Activated T-helper 1 cell treated with anti-CD3 and anti-CD28 coated beads, Interleukin-12 subunit alpha, Interleukin-12 subunit beta, Interleukin-2, Interleukin-4 antibody, amounts not matched to agents 30 ng/mL and 10 ng/mL and 1 ng/mL, durations not matched to agents 14 hours and 24 hours and 36 hours (primary cell): ENCODE results near the gene FUBP1. TPM values are rescaled to one million over a fixed set of nuclear protein-coding genes. Genes with fewer than 3 reads are reported as not detected.
"Not testable (repeated sequence)": the region's sequence is repeated elsewhere in the genome, so short reads cannot be mapped to it uniquely, and the experiment has no call there.

Experiments
- DNase-seq: peaks from one replicate; pipeline ENCODE4 v3.0.0; 2021; ENCODE audit warnings: low spot score
- H3K27ac Mint-ChIP-seq: one replicate; pipeline ENCODE4 v1.8.0; 2021; ENCODE audit warnings: mild to moderate bottlenecking, mixed read lengths
- H3K27me3 Mint-ChIP-seq: one replicate; pipeline ENCODE4 v1.8.0; 2022; ENCODE audit warnings: mild to moderate bottlenecking, moderate library complexity, mixed read lengths; ENCODE audit not compliant: insufficient read depth
- H3K36me3 Mint-ChIP-seq: one replicate; pipeline ENCODE4 v1.8.0; 2021; ENCODE audit warnings: low read depth, mixed read lengths
- H3K4me1 Mint-ChIP-seq: one replicate; pipeline ENCODE4 v1.8.0; 2021; ENCODE audit warnings: low read depth, mixed read lengths
- H3K4me3 Mint-ChIP-seq: one replicate; pipeline ENCODE4 v1.8.0; 2021; ENCODE audit warnings: mild to moderate bottlenecking, moderate library complexity, mixed read lengths
- H3K9me3 Mint-ChIP-seq: one replicate; pipeline ENCODE4 v1.8.0; 2021; ENCODE audit warnings: mixed read lengths
- intact Hi-C: fragments of 100-400 bp; cut with micrococcal nuclease; formaldehyde crosslinking; loops from one replicate; pipeline ENCODE4 v1.15.1; 2024
- total RNA-seq: library from RNA; stranded (reverse); gene quantifications from 2 replicates; pipeline ENCODE4 v1.2.3, GENCODE V29; 2022

The FUBP1 gene
- total RNA-seq, 1 donor from 2014 or later = 278 TPM

DNA sequence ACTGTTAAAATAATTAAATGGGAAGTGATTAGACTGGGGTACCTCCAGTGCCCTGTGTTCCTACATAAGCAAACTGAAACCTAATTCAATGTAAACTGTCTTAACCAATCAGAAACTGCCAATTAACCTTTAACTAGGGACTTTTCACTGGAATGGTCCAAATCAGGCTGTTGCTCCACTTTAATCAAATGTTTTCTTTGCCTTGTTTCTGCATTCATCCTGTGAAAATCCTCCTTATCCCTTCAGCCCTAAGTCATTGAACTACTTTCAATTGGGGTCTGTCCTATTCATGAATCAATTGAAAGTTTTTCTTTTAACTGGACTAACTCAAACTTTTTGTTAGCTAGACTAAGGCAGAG, 5.1 kb upstream of the FUBP1 start:
- no peaks in the 10 kb centered on the region for H3K9me3 Mint-ChIP-seq
- H3K4me3 Mint-ChIP-seq = no peak overlapping the region
- DNase-seq = no peak
- intact Hi-C loops = no loop called here
- no peaks in the 10 kb centered on the region for H3K27me3 Mint-ChIP-seq
- peaks cover 22% of the 10 kb centered on the region for H3K36me3 Mint-ChIP-seq
- H3K4me1 Mint-ChIP-seq = peaks cover 52% of the 10 kb centered on the region
- H3K27ac Mint-ChIP-seq = no peak overlapping the region

DNA sequence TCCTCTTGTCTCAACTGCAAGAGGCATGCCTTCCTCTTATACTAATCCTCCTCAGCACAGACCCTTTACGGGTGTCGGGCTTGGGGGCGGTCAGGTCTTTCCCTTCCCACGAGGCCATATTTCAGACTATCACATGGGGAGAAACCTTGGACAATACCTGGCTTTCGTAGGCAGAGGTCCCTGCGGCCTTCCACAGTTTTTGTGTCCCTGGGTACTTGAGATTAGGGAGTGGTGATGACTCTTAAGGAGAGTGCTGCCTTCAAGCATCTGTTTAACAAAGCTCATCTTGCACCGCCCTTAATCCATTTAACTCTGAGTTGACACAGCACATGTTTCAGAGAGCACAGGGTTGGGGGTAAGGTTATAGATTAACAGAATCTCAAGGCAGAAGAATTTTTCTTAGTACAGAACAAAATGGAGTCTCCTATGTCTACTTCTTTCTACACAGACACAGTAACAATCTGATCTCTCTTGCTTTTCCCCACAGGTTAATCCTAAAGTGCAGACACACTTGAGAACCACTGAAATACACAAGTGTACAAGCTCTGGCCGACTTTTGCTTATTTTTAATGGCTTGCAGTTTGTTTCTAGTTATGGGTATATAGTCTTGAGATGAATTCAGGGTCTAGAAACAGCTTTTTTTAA, 4.6 kb upstream of the FUBP1 start:
- H3K27ac Mint-ChIP-seq, H3K27me3 Mint-ChIP-seq, DNase-seq, H3K9me3 Mint-ChIP-seq, intact Hi-C loops, H3K4me3 Mint-ChIP-seq: not testable (repeated sequence)
- peaks cover 48% of the 10 kb centered on the region for H3K4me1 Mint-ChIP-seq
- H3K36me3 Mint-ChIP-seq = peaks cover 20% of the 10 kb centered on the region

DNA sequence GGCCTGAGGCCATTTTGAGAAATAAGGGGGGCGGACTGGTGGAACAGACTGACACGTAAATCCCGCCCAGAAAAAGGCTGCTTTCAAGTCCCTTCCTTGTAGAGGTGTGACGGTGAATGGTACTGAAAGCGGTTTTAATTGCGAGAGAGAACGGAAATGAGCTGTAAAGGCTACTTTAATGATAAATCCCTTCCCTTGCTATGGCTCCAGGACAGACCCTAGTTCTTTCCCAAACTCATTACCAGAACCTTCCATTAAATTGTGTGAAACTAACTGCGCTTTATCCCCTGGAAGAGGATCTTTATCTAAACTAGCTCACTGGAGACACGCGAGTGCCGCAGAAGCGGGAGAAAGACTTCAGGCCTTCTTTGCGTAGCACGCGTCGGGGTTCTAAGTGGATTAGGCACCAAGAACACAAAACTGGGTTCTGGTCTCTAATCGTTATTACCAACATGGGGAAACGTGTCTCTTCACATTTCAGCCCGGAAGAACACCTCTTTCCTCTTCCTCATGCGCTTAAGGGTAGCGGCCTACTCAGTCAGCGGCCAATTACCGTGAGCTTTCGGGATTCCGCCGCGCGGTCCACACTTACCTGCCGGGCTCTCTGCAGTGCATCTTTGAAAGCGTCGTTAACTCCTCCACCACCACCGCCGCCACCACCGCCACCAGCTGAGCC, 441 bp downstream of the FUBP1 start:
- Mint-ChIP-seq H3K27me3 (no peaks in the 10 kb centered on the region), H3K4me1 (peaks cover 45% of the 10 kb centered on the region), H3K4me3 (no peak overlapping the region), H3K27ac (no peak overlapping the region), H3K36me3 (peaks cover 27% of the 10 kb centered on the region), H3K9me3 (no peaks in the 10 kb centered on the region)
- DNase-seq = peak; percentile 78
- intact Hi-C loops = loop anchor here (2.0 to 10.0 kb wide), 3 partner anchors 52 to 1714 kb away; partner anchors contain the start of gene IFI44L

DNA sequence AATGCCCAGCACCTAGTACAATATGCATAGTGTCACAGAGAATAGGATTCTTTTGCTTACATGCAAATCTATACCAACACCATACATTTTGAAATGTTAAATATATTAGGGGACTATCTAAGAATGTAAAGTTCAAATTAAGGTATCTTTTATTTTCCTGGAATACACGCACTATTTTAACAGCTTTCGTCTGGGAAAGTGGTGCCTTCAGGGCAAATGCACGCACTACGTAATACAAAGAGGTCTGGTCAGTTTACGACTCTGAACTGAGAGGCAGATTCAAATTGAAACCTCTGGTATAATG, 931 bp downstream of the FUBP1 start:
- Mint-ChIP-seq H3K4me3 (no peak overlapping the region), H3K27me3 (no peaks in the 10 kb centered on the region), H3K27ac (no peak overlapping the region), H3K9me3 (no peaks in the 10 kb centered on the region), H3K36me3 (peaks cover 28% of the 10 kb centered on the region), H3K4me1 (peaks cover 45% of the 10 kb centered on the region)
- intact Hi-C loops = loop anchor here (2.0 to 10.0 kb wide), 3 partner anchors 51 to 1713 kb away; partner anchors contain the start of gene IFI44L
- DNase-seq = no peak

DNA sequence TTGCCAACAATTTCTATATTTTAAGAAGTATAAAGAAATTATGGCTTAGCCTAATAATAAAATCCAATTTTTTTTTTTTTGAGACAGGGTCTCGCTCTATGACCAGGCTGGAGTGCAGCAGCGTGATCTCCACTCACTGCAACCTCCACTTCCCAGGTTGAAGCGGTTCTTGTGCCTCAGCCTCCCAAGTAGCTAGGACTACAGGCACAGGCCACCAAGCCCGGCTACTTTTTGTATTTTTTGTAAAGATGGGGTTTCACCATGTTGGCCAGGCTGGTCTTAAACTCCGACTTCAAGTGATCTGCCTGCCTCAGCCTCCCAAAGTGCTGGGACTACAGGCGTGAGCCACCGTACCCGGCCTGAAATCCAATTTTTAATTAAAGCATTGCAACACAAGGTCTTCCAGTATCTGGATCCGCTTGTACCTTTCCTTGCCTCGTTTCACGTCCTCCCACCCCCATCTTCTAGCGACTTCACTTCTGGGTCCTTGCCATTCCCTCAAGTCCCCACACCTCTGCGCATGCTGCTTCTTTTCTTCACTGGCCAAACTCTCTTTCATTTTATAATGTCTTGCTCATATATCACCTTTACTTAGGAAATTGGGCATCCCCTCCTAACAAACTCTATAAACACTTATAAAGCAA, 2.3 kb downstream of the FUBP1 start:
- Mint-ChIP-seq H3K4me3 (no peak overlapping the region), H3K27ac (peak overlapping the region; percentile 89), H3K4me1 (peaks cover 49% of the 10 kb centered on the region), H3K36me3 (peaks cover 30% of the 10 kb centered on the region), H3K27me3 (no peaks in the 10 kb centered on the region), H3K9me3 (no peaks in the 10 kb centered on the region)
- no peak for DNase-seq
- intact Hi-C loops = loop anchor here (5.0 to 10.0 kb wide), 2 partner anchors 646 to 1712 kb away; partner anchors contain the start of gene IFI44L

DNA sequence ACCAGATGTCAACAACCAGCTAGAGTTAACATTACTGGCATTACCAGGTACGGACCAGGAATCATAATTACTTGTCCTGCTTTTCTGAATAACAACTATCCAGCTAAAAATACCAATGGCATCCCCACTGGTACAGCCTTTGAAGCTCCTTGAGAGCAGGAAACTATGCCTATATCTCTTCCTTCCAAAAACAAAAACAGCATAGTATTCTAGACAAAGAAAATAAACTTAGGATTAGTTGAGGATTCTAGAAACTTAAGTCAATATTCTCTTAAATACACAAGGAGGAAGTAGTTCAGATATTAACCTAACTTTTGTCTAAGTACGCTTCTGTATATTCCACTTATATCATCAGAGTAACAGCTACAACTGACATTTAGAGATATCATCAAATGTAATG, 3.0 kb downstream of the FUBP1 start:
- H3K4me1 Mint-ChIP-seq = peaks cover 48% of the 10 kb centered on the region
- peaks cover 29% of the 10 kb centered on the region for H3K36me3 Mint-ChIP-seq
- H3K27ac Mint-ChIP-seq = peak overlapping the region; percentile 66
- H3K9me3 Mint-ChIP-seq = no peaks in the 10 kb centered on the region
- intact Hi-C loops = loop anchor here (1.0 to 10.0 kb wide), 4 partner anchors 9 to 1711 kb away; partner anchors contain the start of gene IFI44L
- no peaks in the 10 kb centered on the region for H3K27me3 Mint-ChIP-seq
- DNase-seq = no peak
- no peak overlapping the region for H3K4me3 Mint-ChIP-seq

DNA sequence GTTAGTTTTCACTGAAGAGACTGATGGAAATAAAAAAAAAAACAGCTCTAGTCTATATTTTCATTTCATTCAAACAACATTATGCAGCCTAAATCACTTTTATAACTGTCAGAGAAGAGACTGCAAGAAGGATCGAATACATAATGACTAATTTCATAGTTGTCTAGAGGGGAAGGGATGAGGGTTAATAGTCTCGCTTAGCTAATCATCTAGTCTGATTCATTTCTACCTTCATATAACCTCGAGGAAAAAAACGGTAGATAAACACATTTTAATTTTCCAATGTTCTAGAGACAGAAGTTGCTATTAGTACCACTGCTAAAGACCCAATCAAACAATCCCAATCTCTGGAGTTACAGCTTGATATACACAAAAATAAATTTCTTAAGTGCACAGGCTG, 3.5 kb downstream of the FUBP1 start:
- intact Hi-C loops = loop anchor here (1.0 to 10.0 kb wide), 4 partner anchors 8 to 1711 kb away; partner anchors contain the start of gene IFI44L
- Mint-ChIP-seq H3K27ac (peak overlapping the region; percentile 66), H3K9me3 (no peaks in the 10 kb centered on the region), H3K36me3 (peaks cover 27% of the 10 kb centered on the region), H3K4me3 (no peak overlapping the region), H3K4me1 (peaks cover 43% of the 10 kb centered on the region), H3K27me3 (no peaks in the 10 kb centered on the region)
- no peak for DNase-seq

DNA sequence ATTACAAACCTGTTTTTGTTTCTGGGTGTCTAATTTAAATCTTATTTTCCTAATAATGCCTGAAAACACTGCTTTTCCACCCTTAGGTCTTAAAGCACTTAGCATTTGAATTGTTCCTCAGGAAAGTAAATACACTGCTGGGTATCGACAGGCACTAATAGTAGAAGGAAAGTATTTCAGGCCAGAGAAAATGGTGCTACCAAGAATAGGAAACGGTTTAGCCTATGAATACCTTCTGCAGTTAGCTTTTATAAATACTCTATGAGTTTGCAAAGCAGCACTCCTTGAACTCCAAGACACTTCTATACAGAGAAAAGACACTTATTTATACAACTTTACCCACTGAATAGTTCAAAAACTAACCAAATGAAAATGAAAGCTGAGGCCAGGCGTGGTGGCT, 6.8 kb downstream of the FUBP1 start:
- Mint-ChIP-seq H3K27me3 (no peaks in the 10 kb centered on the region), H3K36me3 (peaks cover 44% of the 10 kb centered on the region), H3K9me3 (no peaks in the 10 kb centered on the region), H3K4me3 (no peak overlapping the region), H3K4me1 (peaks cover 46% of the 10 kb centered on the region), H3K27ac (no peak overlapping the region)
- intact Hi-C loops = loop anchor here (10.0 kb wide), 1 partner anchor 1707 kb away; no protein-coding TSS in a partner anchor
- no peak for DNase-seq

DNA sequence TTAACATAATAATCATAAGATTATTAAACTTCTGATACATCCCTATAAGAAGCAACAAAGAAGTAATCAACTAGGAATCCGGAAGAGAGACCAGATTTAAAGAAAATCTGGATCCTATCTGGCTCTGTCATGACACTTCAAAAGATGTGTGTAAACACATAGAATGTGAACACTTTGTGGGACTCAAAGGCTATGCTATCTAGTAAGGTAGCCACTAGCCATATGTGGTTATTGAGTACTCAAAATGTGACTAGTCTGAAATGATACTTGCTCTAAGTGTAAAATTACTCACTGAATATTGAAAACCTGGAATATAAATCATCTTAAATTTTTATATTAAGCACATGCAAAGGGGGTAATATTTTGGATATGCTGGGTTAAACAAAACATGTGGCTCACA, 8.7 kb downstream of the FUBP1 start:
- DNase-seq = no peak
- Mint-ChIP-seq H3K9me3 (no peaks in the 10 kb centered on the region), H3K4me3 (no peak overlapping the region), H3K27me3 (no peaks in the 10 kb centered on the region), H3K27ac (no peak overlapping the region), H3K4me1 (peaks cover 36% of the 10 kb centered on the region), H3K36me3 (peaks cover 40% of the 10 kb centered on the region)
- intact Hi-C loops = loop anchor here (10.0 kb wide), 1 partner anchor 1705 kb away; no protein-coding TSS in a partner anchor

GRCh38 chr1:77966291-77966690, 12.6 kb downstream of the FUBP1 start:
- no peaks in the 10 kb centered on the region for H3K9me3 Mint-ChIP-seq
- DNase-seq = no peak
- H3K4me3 Mint-ChIP-seq = no peak overlapping the region
- peaks cover 24% of the 10 kb centered on the region for H3K4me1 Mint-ChIP-seq
- intact Hi-C loops = no loop called here
- H3K27me3 Mint-ChIP-seq = no peaks in the 10 kb centered on the region
- peaks cover 57% of the 10 kb centered on the region for H3K36me3 Mint-ChIP-seq
- H3K27ac Mint-ChIP-seq = peak overlapping the region; percentile 33

DNA sequence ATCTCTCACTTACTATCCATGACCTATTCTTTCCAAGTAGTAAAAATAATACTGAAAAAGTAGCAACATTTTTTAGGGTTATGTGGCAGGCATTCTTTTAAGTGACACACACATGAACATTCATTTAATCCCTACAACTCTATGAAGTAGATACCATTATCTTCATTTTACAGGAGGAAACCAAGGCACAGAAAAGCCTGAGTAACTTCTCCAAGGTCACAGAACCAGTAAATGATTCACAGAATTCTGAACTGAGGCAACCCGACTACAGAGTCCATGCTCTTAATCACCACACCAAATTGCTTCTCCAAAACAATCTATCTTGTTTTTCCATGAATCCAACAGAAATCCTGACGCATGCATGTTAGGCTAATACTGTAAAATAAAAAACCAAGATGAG, 17.5 kb downstream of the FUBP1 start:
- peaks cover 63% of the 10 kb centered on the region for H3K36me3 Mint-ChIP-seq
- peak overlapping the region; percentile 18 for H3K27ac Mint-ChIP-seq
- H3K9me3 Mint-ChIP-seq = no peaks in the 10 kb centered on the region
- peaks cover 17% of the 10 kb centered on the region for H3K4me1 Mint-ChIP-seq
- H3K4me3 Mint-ChIP-seq = no peak overlapping the region
- no peaks in the 10 kb centered on the region for H3K27me3 Mint-ChIP-seq
- intact Hi-C loops = loop anchor here (1.0 kb wide), 1 partner anchor 14 kb away; no protein-coding TSS in a partner anchor
- DNase-seq = no peak

- Mint-ChIP-seq H3K27ac (peak overlapping the region; percentile 2), H3K4me1 (peaks cover 16% of the 10 kb centered on the region), H3K36me3 (peaks cover 59% of the 10 kb centered on the region), H3K9me3 (no peaks in the 10 kb centered on the region), H3K27me3 (no peaks in the 10 kb centered on the region), H3K4me3 (no peak overlapping the region)
- intact Hi-C loops = loop anchor here (10.0 kb wide), 1 partner anchor 234 kb away; no protein-coding TSS in a partner anchor
- no peak for DNase-seq
Measured at GRCh38 chr1:77958850-77959249, 20.0 kb downstream of the FUBP1 start.

GRCh38 chr1:77958391-77958790, 20.5 kb downstream of the FUBP1 start:
- H3K4me3 Mint-ChIP-seq = no peak overlapping the region
- H3K36me3 Mint-ChIP-seq = peaks cover 58% of the 10 kb centered on the region
- no peaks in the 10 kb centered on the region for H3K9me3 Mint-ChIP-seq
- H3K4me1 Mint-ChIP-seq = peaks cover 16% of the 10 kb centered on the region
- intact Hi-C loops = loop anchor here (10.0 kb wide), 1 partner anchor 234 kb away; no protein-coding TSS in a partner anchor
- H3K27me3 Mint-ChIP-seq = no peaks in the 10 kb centered on the region
- DNase-seq = no peak
- H3K27ac Mint-ChIP-seq = peak overlapping the region; percentile 2
